ENCODE results near the gene NUMA1.

DNA sequence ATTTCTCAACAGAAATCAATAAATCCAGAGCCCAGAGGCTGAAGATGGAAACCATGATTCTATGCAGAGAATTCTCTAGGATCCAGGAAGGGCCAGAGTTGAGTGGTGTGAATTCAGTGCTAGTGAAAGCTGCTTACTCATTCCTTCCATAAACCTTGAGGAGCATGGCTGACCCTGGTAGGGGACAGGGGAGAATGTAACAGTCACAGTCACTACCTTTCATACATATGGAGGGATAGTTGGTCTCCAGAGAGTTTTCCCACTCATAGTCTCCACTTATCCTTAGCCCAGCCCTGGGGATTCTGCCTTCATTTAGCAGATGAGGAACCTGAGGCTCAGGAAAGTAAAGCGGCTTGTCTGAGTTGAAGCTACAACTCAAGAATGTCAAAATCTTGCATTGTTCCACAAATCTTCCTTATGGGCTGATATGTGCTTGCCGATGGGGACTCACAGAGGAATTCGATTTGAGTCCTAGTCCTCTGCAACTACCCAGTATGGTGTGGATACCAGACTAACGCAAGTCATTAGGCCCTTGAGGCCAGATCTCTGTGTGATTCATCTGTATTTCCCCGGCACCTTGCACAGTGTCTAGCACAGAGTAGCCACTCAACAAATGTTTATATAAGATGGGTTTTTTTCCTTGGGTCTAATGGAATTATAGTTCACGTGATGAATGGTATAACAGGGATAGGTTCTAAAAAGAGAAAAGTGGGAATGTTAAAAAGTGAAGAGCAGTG is 35.8 kb upstream of the NUMA1 start:
- no peak for TF ChIP-seq EZH2phosphoT487 (IDR thresholded peaks at IDR 0.05; ENCODE audit: borderline replicate concordance)
- TF ChIP-seq, protein P1, sequence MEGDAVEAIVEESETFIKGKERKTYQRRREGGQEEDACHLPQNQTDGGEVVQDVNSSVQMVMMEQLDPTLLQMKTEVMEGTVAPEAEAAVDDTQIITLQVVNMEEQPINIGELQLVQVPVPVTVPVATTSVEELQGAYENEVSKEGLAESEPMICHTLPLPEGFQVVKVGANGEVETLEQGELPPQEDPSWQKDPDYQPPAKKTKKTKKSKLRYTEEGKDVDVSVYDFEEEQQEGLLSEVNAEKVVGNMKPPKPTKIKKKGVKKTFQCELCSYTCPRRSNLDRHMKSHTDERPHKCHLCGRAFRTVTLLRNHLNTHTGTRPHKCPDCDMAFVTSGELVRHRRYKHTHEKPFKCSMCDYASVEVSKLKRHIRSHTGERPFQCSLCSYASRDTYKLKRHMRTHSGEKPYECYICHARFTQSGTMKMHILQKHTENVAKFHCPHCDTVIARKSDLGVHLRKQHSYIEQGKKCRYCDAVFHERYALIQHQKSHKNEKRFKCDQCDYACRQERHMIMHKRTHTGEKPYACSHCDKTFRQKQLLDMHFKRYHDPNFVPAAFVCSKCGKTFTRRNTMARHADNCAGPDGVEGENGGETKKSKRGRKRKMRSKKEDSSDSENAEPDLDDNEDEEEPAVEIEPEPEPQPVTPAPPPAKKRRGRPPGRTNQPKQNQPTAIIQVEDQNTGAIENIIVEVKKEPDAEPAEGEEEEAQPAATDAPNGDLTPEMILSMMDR (conservative IDR thresholded peaks at IDR 0.05; ENCODE audit: low read length) = no peak

Measured in Loucy (cell line).